NCI-H146 treated with DMSO at 0.1 percent for 48 hours (cell line): ENCODE measurements around the gene PHKA2.

Source experiments
- DNase-seq: peaks from one replicate; lab custom pipeline; 2025; ENCODE audit not compliant: unreplicated experiment; lab: John Stamatoyannopoulos, UW

The PHKA2 gene

GRCh38 chrX:18973527-18974192 is 10.3 kb downstream of the PHKA2 start:
- peak; percentile 50 for DNase-seq

- peak; percentile 10 for DNase-seq
Measured at GRCh38 chrX:18971506-18971905, 12.4 kb downstream of the PHKA2 start.

- no peak for DNase-seq
Measured at GRCh38 chrX:18970465-18970864, 13.4 kb downstream of the PHKA2 start.

GRCh38 chrX:18966624-18967023 is 17.3 kb downstream of the PHKA2 start:
- DNase-seq, result no peak

GRCh38 chrX:18964901-18965300 is 19.0 kb downstream of the PHKA2 start:
- DNase-seq, result no peak

GRCh38 chrX:18964026-18964425 is 19.9 kb downstream of the PHKA2 start:
- DNase-seq, result no peak

GRCh38 chrX:18962329-18962728 is 21.6 kb downstream of the PHKA2 start:
- no peak for DNase-seq

GRCh38 chrX:18961686-18962085 is 22.2 kb downstream of the PHKA2 start:
- no peak for DNase-seq

GRCh38 chrX:18956303-18957032 is 27.4 kb downstream of the PHKA2 start:
- DNase-seq, result no peak

GRCh38 chrX:18955676-18956075 is 28.2 kb downstream of the PHKA2 start:
- no peak for DNase-seq

GRCh38 chrX:18951032-18951431 is 32.9 kb downstream of the PHKA2 start:
- DNase-seq, result no peak

- DNase-seq, result no peak
Measured at GRCh38 chrX:18949944-18950301, 34.0 kb downstream of the PHKA2 start.

GRCh38 chrX:18949291-18949943 is 34.5 kb downstream of the PHKA2 start:
- no peak for DNase-seq

GRCh38 chrX:18946611-18947010 is 37.3 kb downstream of the PHKA2 start:
- no peak for DNase-seq

- no peak for DNase-seq
Measured at GRCh38 chrX:18946157-18946556, 37.8 kb downstream of the PHKA2 start.

- no peak for DNase-seq
Measured at GRCh38 chrX:18945483-18945882, 38.4 kb downstream of the PHKA2 start.

- DNase-seq, result no peak
Measured at GRCh38 chrX:18944482-18944881, 39.4 kb downstream of the PHKA2 start.

- no peak for DNase-seq
Measured at GRCh38 chrX:18941896-18942295, 42.0 kb downstream of the PHKA2 start.

- no peak for DNase-seq
Measured at GRCh38 chrX:18938710-18939109, 45.2 kb downstream of the PHKA2 start.

- no peak for DNase-seq
Measured at GRCh38 chrX:18937173-18937572, 46.7 kb downstream of the PHKA2 start.

GRCh38 chrX:18935893-18936292 is 48.0 kb downstream of the PHKA2 start:
- DNase-seq, result no peak

- DNase-seq, result no peak
Measured at GRCh38 chrX:18934708-18935107, 49.2 kb downstream of the PHKA2 start.
